GM12878 (cell line): Measurements from ENCODE around the gene C11orf91.
"Not testable (repeated sequence)": the region's sequence is repeated elsewhere in the genome, so short reads cannot be mapped to it uniquely, and the experiment has no call there.

ENCODE experiments used
- CEBPZ ChIP-seq: fragments of 150-350 bp; IDR thresholded peaks from 2 replicates; pipeline ENCODE4 v1.6.1; 2016; ENCODE audit warnings: low read depth, low read length
- CTCF ChIP-seq, 3 experiments: IDR thresholded peaks in 2 of 3; conservative IDR thresholded peaks in 1 of 3; 2 replicates each; pipeline ENCODE4 v1.5.1; 2011; ENCODE audit warnings: low read depth in 3 of 3, low read length in 3 of 3, mild to moderate bottlenecking in 3 of 3, control low read depth in 2 of 3, moderate library complexity in 2 of 3, inconsistent platforms in 1 of 3, mixed read lengths in 1 of 3; ENCODE audit not compliant: control insufficient read depth in 2 of 3, insufficient read depth in 1 of 3; ENCODE audit errors: extremely low read depth in 1 of 3
- NFIC ChIP-seq: IDR thresholded peaks from 2 replicates; pipeline ENCODE4 v1.6.1; 2012; ENCODE audit warnings: low read depth, mild to moderate bottlenecking, inconsistent platforms, low read length, moderate library complexity

- not testable (repeated sequence) for TF ChIP-seq CTCF (IDR thresholded peaks at IDR 0.05 in 2 of 3, conservative IDR thresholded peaks at IDR 0.05 in 1 of 3; ENCODE audit: control insufficient read depth in 2 of 3, extremely low read depth in 1 of 3, insufficient read depth in 1 of 3, low read depth in 3 of 3, low read length in 3 of 3); NFIC; CEBPZ
Observed at GRCh38 chr11:33661526-33661925, 39.1 kb downstream of the C11orf91 start.
